ENCODE measurements around the gene AMT. TPM values are rescaled to one million over a fixed set of nuclear protein-coding genes. Genes with fewer than 3 reads are reported as not detected.
"Not testable (repeated sequence)": the region's sequence is repeated elsewhere in the genome, so short reads cannot be mapped to it uniquely, and the experiment has no call there.

The AMT gene
- total RNA-seq, 1 donor: 1.7 TPM

DNA sequence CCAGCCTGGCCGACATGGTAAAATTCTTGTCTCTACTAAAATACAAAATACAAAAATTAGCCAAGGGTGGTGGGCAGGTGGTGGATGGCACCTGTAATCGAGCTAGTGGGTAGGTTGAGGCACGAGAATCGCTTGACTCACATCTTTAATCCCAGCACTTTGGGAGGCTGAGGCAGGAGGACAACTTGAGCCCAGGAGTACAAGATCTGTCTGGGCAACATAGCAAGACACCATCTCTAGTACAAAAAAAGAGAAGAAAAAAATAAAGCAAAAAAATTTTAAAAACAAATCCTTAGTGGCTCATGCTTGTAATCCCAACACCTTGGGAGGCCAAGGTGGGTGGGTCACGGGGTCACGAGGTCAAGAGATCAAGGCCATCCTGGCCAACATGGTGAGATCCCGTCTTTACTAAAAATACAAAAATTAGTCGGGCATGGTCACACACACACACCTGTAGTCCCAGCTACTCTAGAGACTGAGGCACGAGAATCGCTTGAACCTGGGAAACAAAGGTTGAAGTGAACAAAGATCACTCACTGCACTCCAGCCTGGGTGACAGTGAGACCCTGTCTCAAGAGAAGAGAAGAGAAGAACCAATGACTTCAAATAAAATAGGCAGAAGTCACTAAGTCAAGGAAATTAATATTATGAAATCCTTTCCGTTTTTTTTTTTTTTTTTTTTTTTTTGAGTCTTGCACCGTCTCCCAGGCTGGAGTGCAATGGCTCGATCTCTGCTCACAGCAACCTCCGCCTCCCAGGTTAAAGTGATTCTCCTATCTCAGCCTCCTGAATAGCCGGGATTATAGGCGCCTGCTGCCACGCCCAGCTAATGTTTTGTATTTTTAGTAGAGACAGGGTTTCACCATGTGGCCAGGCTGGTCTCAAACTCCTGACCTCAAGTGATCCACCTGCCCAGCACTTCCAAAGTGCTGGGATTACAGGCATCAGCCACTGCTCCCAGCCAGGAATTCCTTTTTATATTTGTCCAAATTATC, 15.4 kb downstream of the AMT start:
- no peak overlapping the region for H3K4me3 ChIP-seq (ENCODE audit: low read depth, low read length)
- TF ChIP-seq CTCF (IDR thresholded peaks at IDR 0.05; ENCODE audit: insufficient read depth, low read depth, low read length): no peak
- no peak for DNase-seq (ENCODE audit: low read depth)

GRCh38 chr3:49405570-49405969, 16.7 kb downstream of the AMT start:
- not testable (repeated sequence) for H3K4me3 ChIP-seq (ENCODE audit: low read depth, low read length); DNase-seq (ENCODE audit: low read depth)

GRCh38 chr3:49403891-49404290, 18.4 kb downstream of the AMT start:
- no peak for TF ChIP-seq CTCF (IDR thresholded peaks at IDR 0.05; ENCODE audit: insufficient read depth, low read depth, low read length)
- no peak overlapping the region for H3K4me3 ChIP-seq (ENCODE audit: low read depth, low read length)
- DNase-seq (ENCODE audit: low read depth): no peak

- DNase-seq (ENCODE audit: low read depth): no peak
- no peak for TF ChIP-seq CTCF (IDR thresholded peaks at IDR 0.05; ENCODE audit: insufficient read depth, low read depth, low read length)
- no peak overlapping the region for H3K4me3 ChIP-seq (ENCODE audit: low read depth, low read length)
These were observed 20.5 kb downstream of the AMT start for GRCh38 chr3:49401766-49402165.

DNA sequence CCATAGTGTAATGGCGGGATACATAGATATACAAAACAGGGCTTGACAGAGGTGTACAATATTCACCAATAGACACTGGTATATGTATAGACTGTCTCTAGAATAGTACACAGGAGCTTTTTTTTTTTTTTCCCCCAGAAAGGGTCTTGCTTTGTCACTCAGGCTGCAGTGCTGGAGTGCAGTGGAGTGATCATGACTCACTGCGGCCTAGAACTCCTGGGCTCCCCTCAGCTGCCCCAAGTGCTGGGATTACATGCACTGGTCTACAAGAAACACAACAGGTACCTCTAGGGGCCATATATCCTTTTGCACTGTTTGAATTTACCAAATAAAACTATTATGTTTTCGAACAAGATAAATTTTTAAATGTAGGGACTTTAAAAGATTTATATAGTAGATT, 22.8 kb downstream of the AMT start:
- DNase-seq (ENCODE audit: low read depth): no peak
- H3K4me3 ChIP-seq (ENCODE audit: low read depth, low read length): no peak overlapping the region
- no peak for TF ChIP-seq CTCF (IDR thresholded peaks at IDR 0.05; ENCODE audit: insufficient read depth, low read depth, low read length)

GRCh38 chr3:49397470-49397869, 24.8 kb downstream of the AMT start:
- no peak overlapping the region for H3K4me3 ChIP-seq (ENCODE audit: low read depth, low read length)
- TF ChIP-seq CTCF (IDR thresholded peaks at IDR 0.05; ENCODE audit: insufficient read depth, low read depth, low read length): no peak
- DNase-seq (ENCODE audit: low read depth): peak; percentile 49

GRCh38 chr3:49391310-49391709, 31.0 kb downstream of the AMT start:
- not testable (repeated sequence) for DNase-seq (ENCODE audit: low read depth); H3K4me3 ChIP-seq (ENCODE audit: low read depth, low read length)

GRCh38 chr3:49389297-49389696, 33.0 kb downstream of the AMT start:
- DNase-seq (ENCODE audit: low read depth): no peak
- no peak for TF ChIP-seq CTCF (IDR thresholded peaks at IDR 0.05; ENCODE audit: insufficient read depth, low read depth, low read length)
- no peak overlapping the region for H3K4me3 ChIP-seq (ENCODE audit: low read depth, low read length)
